ENCODE data around the gene SCYGR4.

SCYGR4 gene

GRCh38 chr2:227607941-227608340 lies 9.4 kb upstream of the SCYGR4 start:
- no peak for DNase-seq
- no peak for ATAC-seq
- Mint-ChIP-seq H3K27ac (no peak overlapping the region), H3K27me3 (peaks cover 59% of the 10 kb centered on the region), H3K9me3 (no peaks in the 10 kb centered on the region), H3K4me3 (no peak overlapping the region), H3K4me1 (peaks cover 22% of the 10 kb centered on the region)

- ATAC-seq, result peak; percentile 73
- Mint-ChIP-seq H3K4me1 (peaks cover 22% of the 10 kb centered on the region), H3K27ac (peak overlapping the region in 1 of 2 donors; percentile 90), H3K27me3 (peaks cover 64% of the 10 kb centered on the region), H3K4me3 (no peak overlapping the region), H3K9me3 (no peaks in the 10 kb centered on the region)
- DNase-seq, result peak; percentile 16 to 36
Observed at GRCh38 chr2:227608561-227609338, 8.5 kb upstream of the SCYGR4 start.

DNA sequence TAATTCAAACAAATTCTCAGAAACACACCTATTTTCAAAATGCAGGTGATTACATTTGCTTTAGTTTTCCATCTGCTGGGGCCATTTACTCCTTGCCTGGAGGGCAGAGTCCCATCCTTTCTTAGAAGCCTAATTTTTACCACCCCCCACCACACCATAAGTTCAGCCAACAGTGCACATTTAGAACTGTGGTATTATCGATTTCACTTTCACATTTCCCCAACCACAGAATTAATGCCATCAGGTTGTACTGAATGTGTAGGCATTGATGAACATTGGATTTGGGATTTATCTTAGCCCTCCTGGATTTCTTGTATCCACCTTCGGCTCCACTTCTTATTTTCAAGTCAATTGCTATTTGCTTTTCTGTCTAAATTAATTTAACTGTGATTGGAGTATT lies 7.2 kb upstream of the SCYGR4 start:
- no peak overlapping the region for H3K27ac Mint-ChIP-seq
- H3K9me3 Mint-ChIP-seq, result no peaks in the 10 kb centered on the region
- H3K27me3 Mint-ChIP-seq, result peaks cover 62% of the 10 kb centered on the region
- no peak overlapping the region for H3K4me3 Mint-ChIP-seq
- peaks cover 22% of the 10 kb centered on the region for H3K4me1 Mint-ChIP-seq
- DNase-seq (no peak), ATAC-seq (no peak)

DNA sequence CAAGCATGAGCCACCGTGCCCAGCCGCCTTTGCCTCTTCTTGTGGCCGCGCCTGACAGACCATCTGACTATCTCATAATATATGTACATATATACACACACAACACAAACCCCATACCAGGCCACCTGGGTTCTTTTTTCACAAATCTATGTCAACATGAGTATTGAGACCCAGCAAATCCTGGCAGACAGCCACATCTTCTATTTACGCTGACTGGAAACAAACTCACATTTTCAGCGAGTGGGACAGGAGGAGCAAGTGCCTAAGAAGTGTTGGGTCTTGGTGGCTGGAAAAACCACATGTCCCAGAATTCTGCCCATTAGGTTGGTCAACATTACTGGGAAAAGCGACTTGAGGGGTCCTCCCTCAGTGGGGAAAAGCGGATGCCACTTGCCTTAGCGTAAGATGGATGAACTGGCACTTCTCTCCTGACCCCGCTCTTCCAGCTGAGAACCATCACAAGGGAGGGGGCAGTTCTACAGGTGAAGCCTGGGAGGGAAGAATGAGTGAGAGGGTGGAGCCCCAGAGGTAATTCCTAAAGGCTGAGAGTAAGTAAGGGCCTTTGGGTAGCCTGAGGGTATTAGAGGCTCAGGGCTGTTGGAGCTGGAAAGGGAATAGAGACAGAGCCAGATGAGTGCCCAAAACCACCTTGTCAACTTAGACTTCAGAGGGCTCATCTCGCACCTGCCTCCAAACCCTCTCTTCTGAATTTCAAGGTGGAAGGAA lies 4.6 kb upstream of the SCYGR4 start:
- Mint-ChIP-seq H3K4me1 (peaks cover 22% of the 10 kb centered on the region), H3K9me3 (no peaks in the 10 kb centered on the region), H3K27me3 (peaks cover 66% of the 10 kb centered on the region), H3K4me3 (no peak overlapping the region), H3K27ac (no peak overlapping the region)
- ATAC-seq (no peak), DNase-seq (no peak)

GRCh38 chr2:227613272-227613660 lies 4.0 kb upstream of the SCYGR4 start:
- Mint-ChIP-seq H3K27me3 (peaks cover 71% of the 10 kb centered on the region), H3K27ac (no peak overlapping the region)
- ATAC-seq, result no peak

GRCh38 chr2:227614246-227614645 lies 3.1 kb upstream of the SCYGR4 start:
- Mint-ChIP-seq H3K9me3 (no peaks in the 10 kb centered on the region), H3K27me3 (peaks cover 64% of the 10 kb centered on the region), H3K27ac (no peak overlapping the region), H3K4me3 (no peak overlapping the region), H3K4me1 (peaks cover 10% of the 10 kb centered on the region)
- DNase-seq (no peak), ATAC-seq (no peak)

More at GRCh38 chr2:227613272-227613660, 4.0 kb upstream of the SCYGR4 start:
- peaks cover 19% of the 10 kb centered on the region for H3K4me1 Mint-ChIP-seq
- H3K4me3 Mint-ChIP-seq, result no peak overlapping the region
- DNase-seq, result no peak
- H3K9me3 Mint-ChIP-seq, result no peaks in the 10 kb centered on the region

- no peaks in the 10 kb centered on the region for H3K9me3 Mint-ChIP-seq
- H3K27ac Mint-ChIP-seq, result no peak within 1 kb of the TSS
- H3K4me1 Mint-ChIP-seq, result peaks cover 6% of the 10 kb centered on the region
- DNase-seq, result no peak
- H3K27me3 Mint-ChIP-seq, result peaks cover 59% of the 10 kb centered on the region
- H3K4me3 Mint-ChIP-seq, result no peak within 1 kb of the TSS
- no peak for ATAC-seq
Observed at GRCh38 chr2:227614740-227615139, 2.6 kb upstream of the SCYGR4 start, which contains the start of gene SCYGR3. TSS of gene SCYGR3 (minus strand) at chr2:227614840. CDS start at chr2:227614840, 0 bp downstream.

- DNase-seq (no peak), ATAC-seq (no peak)
- Mint-ChIP-seq H3K27me3 (peaks cover 55% of the 10 kb centered on the region), H3K4me3 (no peak overlapping the region), H3K4me1 (peaks cover 2% of the 10 kb centered on the region), H3K27ac (no peak overlapping the region), H3K9me3 (no peaks in the 10 kb centered on the region)
Observed at GRCh38 chr2:227615181-227615580, 2.1 kb upstream of the SCYGR4 start.

GRCh38 chr2:227615906-227616305 lies 1.4 kb upstream of the SCYGR4 start:
- Mint-ChIP-seq H3K4me1 (no peaks in the 10 kb centered on the region), H3K4me3 (no peak overlapping the region)

DNA sequence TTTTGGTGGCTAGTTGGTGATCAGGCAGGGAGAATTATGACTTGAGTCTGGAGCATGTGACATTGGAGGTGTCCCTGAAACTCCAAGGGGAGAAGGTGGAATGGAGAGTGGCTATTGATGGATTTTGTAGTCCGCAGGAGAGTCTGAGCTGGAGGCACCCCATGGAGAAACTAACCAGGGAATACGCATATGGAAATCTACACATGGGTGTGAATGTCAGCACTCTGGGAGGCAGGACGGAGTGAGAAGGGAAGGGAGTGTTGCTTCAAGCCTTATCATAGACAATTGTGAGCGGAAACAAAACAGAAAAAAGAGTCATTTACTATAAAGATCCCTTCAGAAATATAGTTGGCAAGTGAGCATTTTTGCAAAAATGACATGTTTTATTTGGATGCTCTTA lies 667 bp upstream of the SCYGR4 start:
- H3K4me3 Mint-ChIP-seq, result no peak overlapping the region
- H3K27ac Mint-ChIP-seq, result no peak overlapping the region
- ATAC-seq (no peak), DNase-seq (no peak)
- H3K4me1 Mint-ChIP-seq, result no peaks in the 10 kb centered on the region
- peaks cover 45% of the 10 kb centered on the region for H3K27me3 Mint-ChIP-seq
- no peaks in the 10 kb centered on the region for H3K9me3 Mint-ChIP-seq

More at GRCh38 chr2:227615906-227616305, 1.4 kb upstream of the SCYGR4 start:
- Mint-ChIP-seq H3K27ac (no peak overlapping the region), H3K27me3 (peaks cover 51% of the 10 kb centered on the region), H3K9me3 (no peaks in the 10 kb centered on the region)
- DNase-seq (no peak), ATAC-seq (no peak)

- Mint-ChIP-seq H3K4me1 (peaks cover 5% of the 10 kb centered on the region), H3K9me3 (no peaks in the 10 kb centered on the region), H3K27me3 (peaks cover 4% of the 10 kb centered on the region), H3K4me3 (no peak overlapping the region), H3K27ac (no peak overlapping the region)
- DNase-seq (no peak), ATAC-seq (no peak)
Observed at GRCh38 chr2:227623226-227623625, 5.9 kb downstream of the SCYGR4 start.

- Mint-ChIP-seq H3K9me3 (no peaks in the 10 kb centered on the region), H3K27me3 (peaks cover 12% of the 10 kb centered on the region)
- no peak for ATAC-seq
Observed at GRCh38 chr2:227625420-227625819, 8.1 kb downstream of the SCYGR4 start.

GRCh38 chr2:227626580-227627151 lies 9.4 kb downstream of the SCYGR4 start:
- DNase-seq, result no peak
- peaks cover 5% of the 10 kb centered on the region for H3K4me1 Mint-ChIP-seq
- H3K27ac Mint-ChIP-seq, result no peak overlapping the region
- no peak overlapping the region for H3K4me3 Mint-ChIP-seq
- H3K27me3 Mint-ChIP-seq, result peaks cover 23% of the 10 kb centered on the region
- no peak for ATAC-seq
- H3K9me3 Mint-ChIP-seq, result no peaks in the 10 kb centered on the region

More at GRCh38 chr2:227625420-227625819, 8.1 kb downstream of the SCYGR4 start:
- no peak overlapping the region for H3K27ac Mint-ChIP-seq
- no peak overlapping the region for H3K4me3 Mint-ChIP-seq
- DNase-seq, result no peak
- peaks cover 5% of the 10 kb centered on the region for H3K4me1 Mint-ChIP-seq

DNA sequence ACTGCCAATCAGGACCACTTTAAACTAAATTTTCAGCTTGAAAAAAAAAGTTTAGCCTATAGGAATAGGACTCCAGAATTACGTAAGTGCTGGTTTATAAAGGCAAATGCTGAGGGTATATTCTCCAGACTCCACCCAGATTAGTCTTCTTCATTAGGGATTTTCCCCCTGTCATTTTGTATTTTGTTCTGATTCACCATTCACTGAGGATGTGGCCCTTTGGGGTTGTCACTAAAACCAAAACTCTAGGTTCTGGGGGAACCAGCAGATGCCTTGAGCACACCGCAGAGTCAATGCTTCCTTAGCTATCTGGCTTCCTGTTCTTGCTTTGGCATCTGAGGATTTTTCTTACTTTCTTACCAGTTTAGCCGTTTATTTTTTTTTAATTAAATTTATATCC lies 10.5 kb downstream of the SCYGR4 start:
- Mint-ChIP-seq H3K27ac (no peak overlapping the region), H3K4me3 (no peak overlapping the region), H3K4me1 (peaks cover 5% of the 10 kb centered on the region), H3K9me3 (no peaks in the 10 kb centered on the region), H3K27me3 (peaks cover 23% of the 10 kb centered on the region)
- peak; percentile 99 for ATAC-seq
- peak; percentile 11 to 53 for DNase-seq

- H3K27me3 Mint-ChIP-seq, result peaks cover 23% of the 10 kb centered on the region
- H3K9me3 Mint-ChIP-seq, result no peaks in the 10 kb centered on the region
- no peak for DNase-seq
- no peak overlapping the region for H3K27ac Mint-ChIP-seq
- no peak overlapping the region for H3K4me3 Mint-ChIP-seq
- ATAC-seq, result no peak
- no peaks in the 10 kb centered on the region for H3K4me1 Mint-ChIP-seq
Observed at GRCh38 chr2:227629435-227629834, 12.1 kb downstream of the SCYGR4 start.

DNA sequence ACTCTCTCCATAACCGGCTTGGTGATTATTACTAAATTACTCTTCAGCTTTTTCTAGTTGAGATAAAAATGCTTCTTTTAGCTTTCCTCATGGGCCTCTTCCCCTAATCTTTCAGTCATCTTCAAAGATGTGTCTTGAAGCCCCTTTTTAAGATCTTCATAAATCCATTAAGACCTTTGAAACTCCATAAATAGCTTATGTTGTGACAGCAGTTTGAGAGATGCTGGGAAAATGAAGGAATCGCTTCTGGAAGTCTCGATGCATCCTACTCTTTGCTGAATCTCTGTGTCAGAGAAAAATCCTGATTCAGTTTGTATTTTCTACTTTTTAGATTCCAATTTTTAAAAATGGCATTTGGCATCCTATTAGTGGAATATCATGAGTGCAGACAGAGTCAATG lies 13.0 kb downstream of the SCYGR4 start:
- no peak overlapping the region for H3K27ac Mint-ChIP-seq
- H3K27me3 Mint-ChIP-seq, result peaks cover 23% of the 10 kb centered on the region
- H3K4me1 Mint-ChIP-seq, result no peaks in the 10 kb centered on the region
- no peak overlapping the region for H3K4me3 Mint-ChIP-seq
- DNase-seq, result no peak
- ATAC-seq, result no peak
- H3K9me3 Mint-ChIP-seq, result no peaks in the 10 kb centered on the region
